ENCODE results near the gene CRADD.

CRADD gene

DNA sequence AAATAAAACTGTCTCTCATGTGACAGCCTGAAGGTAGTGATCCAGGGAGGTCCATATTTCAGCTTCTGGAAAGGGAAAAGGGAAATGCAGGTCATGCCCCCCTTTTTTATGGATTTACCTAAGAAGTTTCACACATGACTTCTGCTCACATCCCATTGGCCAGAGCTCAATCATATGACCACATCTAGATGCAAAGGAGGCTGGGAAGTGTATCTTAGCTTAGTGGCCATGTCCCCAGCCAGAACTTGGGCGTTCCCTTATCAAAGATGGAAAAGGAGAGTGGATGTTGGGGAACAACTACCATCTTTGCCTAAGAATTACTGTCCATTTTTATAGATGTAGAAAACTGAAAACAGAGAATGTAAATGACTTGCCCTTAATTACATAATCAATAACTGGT is 26.5 kb upstream of the CRADD start (continued):
- TF ChIP-seq, protein P1, sequence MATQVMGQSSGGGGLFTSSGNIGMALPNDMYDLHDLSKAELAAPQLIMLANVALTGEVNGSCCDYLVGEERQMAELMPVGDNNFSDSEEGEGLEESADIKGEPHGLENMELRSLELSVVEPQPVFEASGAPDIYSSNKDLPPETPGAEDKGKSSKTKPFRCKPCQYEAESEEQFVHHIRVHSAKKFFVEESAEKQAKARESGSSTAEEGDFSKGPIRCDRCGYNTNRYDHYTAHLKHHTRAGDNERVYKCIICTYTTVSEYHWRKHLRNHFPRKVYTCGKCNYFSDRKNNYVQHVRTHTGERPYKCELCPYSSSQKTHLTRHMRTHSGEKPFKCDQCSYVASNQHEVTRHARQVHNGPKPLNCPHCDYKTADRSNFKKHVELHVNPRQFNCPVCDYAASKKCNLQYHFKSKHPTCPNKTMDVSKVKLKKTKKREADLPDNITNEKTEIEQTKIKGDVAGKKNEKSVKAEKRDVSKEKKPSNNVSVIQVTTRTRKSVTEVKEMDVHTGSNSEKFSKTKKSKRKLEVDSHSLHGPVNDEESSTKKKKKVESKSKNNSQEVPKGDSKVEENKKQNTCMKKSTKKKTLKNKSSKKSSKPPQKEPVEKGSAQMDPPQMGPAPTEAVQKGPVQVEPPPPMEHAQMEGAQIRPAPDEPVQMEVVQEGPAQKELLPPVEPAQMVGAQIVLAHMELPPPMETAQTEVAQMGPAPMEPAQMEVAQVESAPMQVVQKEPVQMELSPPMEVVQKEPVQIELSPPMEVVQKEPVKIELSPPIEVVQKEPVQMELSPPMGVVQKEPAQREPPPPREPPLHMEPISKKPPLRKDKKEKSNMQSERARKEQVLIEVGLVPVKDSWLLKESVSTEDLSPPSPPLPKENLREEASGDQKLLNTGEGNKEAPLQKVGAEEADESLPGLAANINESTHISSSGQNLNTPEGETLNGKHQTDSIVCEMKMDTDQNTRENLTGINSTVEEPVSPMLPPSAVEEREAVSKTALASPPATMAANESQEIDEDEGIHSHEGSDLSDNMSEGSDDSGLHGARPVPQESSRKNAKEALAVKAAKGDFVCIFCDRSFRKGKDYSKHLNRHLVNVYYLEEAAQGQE (tag by site-specific recombination; IDR thresholded peaks at IDR 0.05): no peak
- TF ChIP-seq SETDB1 (IDR thresholded peaks at IDR 0.05; ENCODE audit: insufficient read length, low read length): no peak

GRCh38 chr12:93653079-93653478 is 24.1 kb upstream of the CRADD start:
- H3K9me3 ChIP-seq (ENCODE audit: control insufficient read depth, insufficient read depth, low read depth, low read length): no peaks in the 10 kb centered on the region
- no peak overlapping the region for H3K4me3 ChIP-seq (ENCODE audit: low read depth, low read length)
- H3K36me3 ChIP-seq (ENCODE audit: control insufficient read depth in 2 of 2, insufficient read depth in 1 of 2, low read length in 2 of 2): no peaks in the 10 kb centered on the region
- TF ChIP-seq, protein P2, sequence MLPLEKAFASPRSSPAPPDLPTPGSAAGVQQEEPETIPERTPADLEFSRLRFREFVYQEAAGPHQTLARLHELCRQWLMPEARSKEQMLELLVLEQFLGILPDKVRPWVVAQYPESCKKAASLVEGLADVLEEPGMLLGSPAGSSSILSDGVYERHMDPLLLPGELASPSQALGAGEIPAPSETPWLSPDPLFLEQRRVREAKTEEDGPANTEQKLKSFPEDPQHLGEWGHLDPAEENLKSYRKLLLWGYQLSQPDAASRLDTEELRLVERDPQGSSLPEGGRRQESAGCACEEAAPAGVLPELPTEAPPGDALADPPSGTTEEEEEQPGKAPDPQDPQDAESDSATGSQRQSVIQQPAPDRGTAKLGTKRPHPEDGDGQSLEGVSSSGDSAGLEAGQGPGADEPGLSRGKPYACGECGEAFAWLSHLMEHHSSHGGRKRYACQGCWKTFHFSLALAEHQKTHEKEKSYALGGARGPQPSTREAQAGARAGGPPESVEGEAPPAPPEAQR (tag by site-specific recombination; IDR thresholded peaks at IDR 0.05): no peak
- TF ChIP-seq ZNF670 (tag by site-specific recombination; IDR thresholded peaks at IDR 0.05; ENCODE audit: low read depth) (no peak), ZBTB17 (tag by site-specific recombination; IDR thresholded peaks at IDR 0.05) (no peak), ZNF211 (tag by site-specific recombination; IDR thresholded peaks at IDR 0.05; ENCODE audit: low read depth) (no peak)
- CTCF ChIA-PET: no interaction called here
- H3K4me1 ChIP-seq (ENCODE audit: control insufficient read depth, insufficient read depth, low read length): no peaks in the 10 kb centered on the region
- POLR2A ChIA-PET: no interaction called here
- no peak overlapping the region for H3K27ac ChIP-seq (ENCODE audit: extremely low read depth, low read depth, low read length)

GRCh38 chr12:93653712-93654111 is 23.5 kb upstream of the CRADD start:
- POLR2A ChIA-PET: no interaction called here
- Histone ChIP-seq H3K4me3 (ENCODE audit: low read depth, low read length) (no peak overlapping the region), H3K27ac (ENCODE audit: extremely low read depth, low read depth, low read length) (no peak overlapping the region), H3K4me1 (ENCODE audit: control insufficient read depth, insufficient read depth, low read length) (no peaks in the 10 kb centered on the region), H3K9me3 (ENCODE audit: control insufficient read depth, insufficient read depth, low read depth, low read length) (no peaks in the 10 kb centered on the region), H3K36me3 (ENCODE audit: control insufficient read depth in 2 of 2, insufficient read depth in 1 of 2, low read length in 2 of 2) (no peaks in the 10 kb centered on the region)
- TF ChIP-seq, protein P3, sequence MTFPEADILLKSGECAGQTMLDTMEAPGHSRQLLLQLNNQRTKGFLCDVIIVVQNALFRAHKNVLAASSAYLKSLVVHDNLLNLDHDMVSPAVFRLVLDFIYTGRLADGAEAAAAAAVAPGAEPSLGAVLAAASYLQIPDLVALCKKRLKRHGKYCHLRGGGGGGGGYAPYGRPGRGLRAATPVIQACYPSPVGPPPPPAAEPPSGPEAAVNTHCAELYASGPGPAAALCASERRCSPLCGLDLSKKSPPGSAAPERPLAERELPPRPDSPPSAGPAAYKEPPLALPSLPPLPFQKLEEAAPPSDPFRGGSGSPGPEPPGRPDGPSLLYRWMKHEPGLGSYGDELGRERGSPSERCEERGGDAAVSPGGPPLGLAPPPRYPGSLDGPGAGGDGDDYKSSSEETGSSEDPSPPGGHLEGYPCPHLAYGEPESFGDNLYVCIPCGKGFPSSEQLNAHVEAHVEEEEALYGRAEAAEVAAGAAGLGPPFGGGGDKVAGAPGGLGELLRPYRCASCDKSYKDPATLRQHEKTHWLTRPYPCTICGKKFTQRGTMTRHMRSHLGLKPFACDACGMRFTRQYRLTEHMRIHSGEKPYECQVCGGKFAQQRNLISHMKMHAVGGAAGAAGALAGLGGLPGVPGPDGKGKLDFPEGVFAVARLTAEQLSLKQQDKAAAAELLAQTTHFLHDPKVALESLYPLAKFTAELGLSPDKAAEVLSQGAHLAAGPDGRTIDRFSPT (tag by site-specific recombination; IDR thresholded peaks at IDR 0.05): no peak
- no peak for TF ChIP-seq ZNF175 (tag by site-specific recombination; IDR thresholded peaks at IDR 0.05)
- CTCF ChIA-PET: no interaction called here

DNA sequence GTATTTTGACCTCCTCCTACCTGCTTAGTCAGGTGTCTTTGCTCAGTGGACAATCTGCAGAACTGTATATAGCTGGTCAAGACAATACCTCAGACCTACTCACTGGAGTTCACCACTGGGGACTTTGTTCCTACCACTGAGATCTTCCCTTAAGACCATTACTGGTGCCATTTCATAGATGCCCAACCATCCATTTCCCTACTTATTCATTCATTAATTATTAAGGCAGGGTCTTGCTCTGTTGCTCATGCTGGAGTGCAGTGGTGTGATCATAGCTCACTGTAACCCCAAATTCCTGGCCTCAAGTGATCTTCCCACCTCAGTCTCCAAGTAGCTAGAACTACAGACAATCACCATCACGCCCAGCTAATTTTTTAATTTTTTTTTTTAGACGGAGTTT is 22.8 kb upstream of the CRADD start:
- ChIA-PET POLR2A (no interaction called here), CTCF (no interaction called here)
- H3K36me3 ChIP-seq (ENCODE audit: control insufficient read depth in 2 of 2, insufficient read depth in 1 of 2, low read length in 2 of 2): no peaks in the 10 kb centered on the region
- TF ChIP-seq ZSCAN4 (tag by site-specific recombination; IDR thresholded peaks at IDR 0.05): no peak
- TF ChIP-seq ZNF561 (tag by site-specific recombination; IDR thresholded peaks at IDR 0.05; ENCODE audit: borderline replicate concordance): no peak
- no peak for TF ChIP-seq ZNF121 (tag by site-specific recombination; IDR thresholded peaks at IDR 0.05)
- TF ChIP-seq IKZF3 (tag by site-specific recombination; IDR thresholded peaks at IDR 0.05): no peak
- TF ChIP-seq ZFHX2 (tag by site-specific recombination; conservative IDR thresholded peaks at IDR 0.05): no peak
- no peak for TF ChIP-seq KLF7 (tag by site-specific recombination; IDR thresholded peaks at IDR 0.05; ENCODE audit: borderline replicate concordance)
- no peak for TF ChIP-seq SP3 (tag by site-specific recombination; IDR thresholded peaks at IDR 0.05)
- TF ChIP-seq ZNF366 (tag by site-specific recombination; conservative IDR thresholded peaks at IDR 0.05): no peak
- no peak for TF ChIP-seq ZNF138 (tag by site-specific recombination; IDR thresholded peaks at IDR 0.05; ENCODE audit: borderline replicate concordance)
- no peak for TF ChIP-seq ZNF791 (tag by site-specific recombination; IDR thresholded peaks at IDR 0.05)
- no peak overlapping the region for H3K4me3 ChIP-seq (ENCODE audit: low read depth, low read length)
- no peaks in the 10 kb centered on the region for H3K4me1 ChIP-seq (ENCODE audit: control insufficient read depth, insufficient read depth, low read length)
- H3K9me3 ChIP-seq (ENCODE audit: control insufficient read depth, insufficient read depth, low read depth, low read length): no peaks in the 10 kb centered on the region
- H3K27ac ChIP-seq (ENCODE audit: extremely low read depth, low read depth, low read length): no peak overlapping the region

Data from HEK293 (cell line).